HepG2 (cell line): ENCODE data around the gene MIER2. TPM values are rescaled to one million over a fixed set of nuclear protein-coding genes. Genes with fewer than 3 reads are reported as not detected.

ENCODE experiments used
- KAT7 ChIP-seq: IDR thresholded peaks from 2 replicates; pipeline ENCODE4 v1.6.1; 2018; ENCODE audit warnings: borderline replicate concordance, missing compliant biosample characterization
- PATZ1 ChIP-seq: sonication (generic); formaldehyde crosslinking; IDR thresholded peaks from 2 replicates; pipeline ENCODE4 v1.4.0; 2020; ENCODE audit warnings: missing genetic modification reagents
- RAD51 ChIP-seq: fragments of 450-650 bp; IDR thresholded peaks from 2 replicates; pipeline ENCODE4 v1.6.1; 2016; ENCODE audit warnings: borderline replicate concordance
- SMARCC2 ChIP-seq: fragments of 450-650 bp; IDR thresholded peaks from 2 replicates; pipeline ENCODE4 v1.6.1; 2017; ENCODE audit warnings: antibody characterized with exemption, mild to moderate bottlenecking
- TERF1 ChIP-seq: sonication (generic); formaldehyde crosslinking; IDR thresholded peaks from 2 replicates; pipeline ENCODE4 v1.8.0; 2022; ENCODE audit warnings: mild to moderate bottlenecking, missing genetic modification reagents, moderate library complexity
- WIZ ChIP-seq: sonication (generic); formaldehyde crosslinking; IDR thresholded peaks from 2 replicates; pipeline ENCODE4 v1.5.1; 2020; ENCODE audit warnings: mild to moderate bottlenecking, missing genetic modification reagents
- ZNF280D ChIP-seq: sonication (generic); formaldehyde crosslinking; IDR thresholded peaks from 2 replicates; pipeline ENCODE4 v1.5.1; 2020; ENCODE audit warnings: mild to moderate bottlenecking, missing genetic modification reagents
- ZNF407 ChIP-seq: sonication (generic); formaldehyde crosslinking; IDR thresholded peaks from one replicate; pipeline ENCODE4 v1.5.1; 2020; ENCODE audit warnings: mild to moderate bottlenecking, missing genetic modification reagents; ENCODE audit errors: not compliant biosample characterization
- ZNF441 ChIP-seq: sonication (generic); formaldehyde crosslinking; IDR thresholded peaks from 2 replicates; pipeline ENCODE4 v1.7.0; 2021; ENCODE audit warnings: missing genetic modification reagents, borderline replicate concordance
- ZNF556 ChIP-seq: sonication (generic); formaldehyde crosslinking; IDR thresholded peaks from 2 replicates; pipeline ENCODE4 v1.4.0; 2020; ENCODE audit warnings: mild to moderate bottlenecking, missing genetic modification reagents, borderline replicate concordance
- ZSCAN5A ChIP-seq: sonication (generic); formaldehyde crosslinking; IDR thresholded peaks from 2 replicates; pipeline ENCODE4 v1.8.0; 2022; ENCODE audit warnings: mild to moderate bottlenecking, missing genetic modification reagents, borderline replicate concordance
- polyA plus RNA-seq, 8 experiments: library from polyadenylated mRNA; depleted of rRNA in 3 of 8; stranded (reverse) in 7 of 8; unstranded in 1 of 8; fragments of >200 nt; fragmentation: Illumina TruSeq in 4 of 8; extraction: Trizol in 4 of 8; gene quantifications; 2 replicates each; pipeline versions ENCODE4 v1.2.1 to v1.2.3, GENCODE V29; 2011 to 2016; ENCODE audit warnings: low read depth in 4 of 8, missing spikeins in 1 of 8, mixed read lengths in 1 of 8; ENCODE audit not compliant: insufficient read depth in 1 of 8
- total RNA-seq, 5 experiments: library from RNA; depleted of rRNA; stranded (reverse); fragments of >200 nt; fragmentation: Illumina TruSeq; extraction: Trizol; gene quantifications; 2 replicates each; pipeline ENCODE4 v1.2.3, GENCODE V29; 2016; ENCODE audit warnings: low read depth in 1 of 5

Gene MIER2
- total and polyA plus RNA-seq, 2 of the 13 experiments (the other 11 are each of a cell fraction or from before 2014, with no cell fraction given) = 9.6 to 25.7 TPM

- no peak for TF ChIP-seq ZNF407 (CRISPR knock-in tag)
- TF ChIP-seq PATZ1 (CRISPR knock-in tag) = no peak
- no peak for TF ChIP-seq WIZ (CRISPR knock-in tag)
- TF ChIP-seq ZSCAN5A (CRISPR knock-in tag) = no peak
- no peak for TF ChIP-seq TERF1 (CRISPR knock-in tag)
- no peak for TF ChIP-seq ZNF280D (CRISPR knock-in tag)
- no peak for TF ChIP-seq ZNF556
- TF ChIP-seq SMARCC2 = no peak
- no peak for TF ChIP-seq KAT7 (CRISPR knock-in tag)
- TF ChIP-seq RAD51 = no peak
- TF ChIP-seq ZNF441 (CRISPR knock-in tag) = no peak
Observed at GRCh38 chr19:317710-318508, 26.7 kb downstream of the MIER2 start (continued).
